HG03066 (cell line): ENCODE results near the gene ZDHHC14.

Experiments
- ATAC-seq: cut with Tn5 transposase; IDR thresholded peaks from one replicate; pipeline ENCODE4 v1.9.1; 2021; ENCODE audit warnings: low read depth; ENCODE audit not compliant: unreplicated experiment

ZDHHC14 gene

GRCh38 chr6:157486572-157486971, 105.6 kb downstream of the ZDHHC14 start:
- no peak for ATAC-seq

- ATAC-seq = no peak
Observed at GRCh38 chr6:157487110-157487773, 106.3 kb downstream of the ZDHHC14 start.

GRCh38 chr6:157488058-157488457, 107.1 kb downstream of the ZDHHC14 start:
- no peak for ATAC-seq

- no peak for ATAC-seq
Observed at GRCh38 chr6:157488716-157489118, 107.7 kb downstream of the ZDHHC14 start.

- no peak for ATAC-seq
Observed at GRCh38 chr6:157490611-157491269, 109.8 kb downstream of the ZDHHC14 start.

- ATAC-seq = no peak
Observed at GRCh38 chr6:157491571-157492232, 110.7 kb downstream of the ZDHHC14 start.

GRCh38 chr6:157492249-157492648, 111.3 kb downstream of the ZDHHC14 start:
- no peak for ATAC-seq

GRCh38 chr6:157492741-157493140, 111.8 kb downstream of the ZDHHC14 start:
- ATAC-seq = no peak

- ATAC-seq = no peak
Observed at GRCh38 chr6:157493173-157493572, 112.2 kb downstream of the ZDHHC14 start.

GRCh38 chr6:157493576-157493975, 112.6 kb downstream of the ZDHHC14 start:
- no peak for ATAC-seq

- ATAC-seq = no peak
Observed at GRCh38 chr6:157494132-157494710, 113.2 kb downstream of the ZDHHC14 start.

- ATAC-seq = no peak
Observed at GRCh38 chr6:157496534-157497095, 115.6 kb downstream of the ZDHHC14 start.

- no peak for ATAC-seq
Observed at GRCh38 chr6:157497579-157497978, 116.6 kb downstream of the ZDHHC14 start.

- no peak for ATAC-seq
Observed at GRCh38 chr6:157498817-157499216, 117.8 kb downstream of the ZDHHC14 start.

- no peak for ATAC-seq
Observed at GRCh38 chr6:157500022-157500421, 119.0 kb downstream of the ZDHHC14 start.

- no peak for ATAC-seq
Observed at GRCh38 chr6:157503018-157503747, 122.2 kb downstream of the ZDHHC14 start.

GRCh38 chr6:157505912-157506491, 125.0 kb downstream of the ZDHHC14 start:
- ATAC-seq = no peak

GRCh38 chr6:157510323-157511188, 129.6 kb downstream of the ZDHHC14 start:
- no peak for ATAC-seq
